SK-N-DZ (cell line): ENCODE data around the gene RFTN1.

Source experiments
- DNase-seq: peaks from one replicate; pipeline ENCODE4 v3.0.0-alpha.2; 2015; ENCODE audit warnings: low spot score

The RFTN1 gene

DNA sequence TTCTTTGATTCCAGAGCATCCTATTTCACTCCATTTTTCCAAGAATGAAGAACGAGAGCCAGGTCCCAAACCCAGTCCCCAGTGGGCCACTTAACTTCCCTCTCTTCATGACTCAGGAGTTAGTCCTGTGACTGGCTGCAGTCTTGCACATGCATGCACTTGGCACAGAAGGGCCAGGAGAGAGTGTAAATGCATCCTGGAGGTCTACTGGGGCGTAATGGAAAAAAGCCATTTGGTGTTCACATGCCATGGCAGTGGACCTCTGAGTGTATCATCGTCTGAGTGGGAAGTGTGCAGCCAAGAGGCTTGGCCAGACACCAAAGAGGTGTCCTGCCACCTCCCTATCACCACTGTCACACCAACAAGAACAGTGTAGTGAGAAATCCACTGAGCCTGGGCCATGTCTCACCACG, 15.1 kb upstream of the RFTN1 start:
- DNase-seq, result no peak

DNA sequence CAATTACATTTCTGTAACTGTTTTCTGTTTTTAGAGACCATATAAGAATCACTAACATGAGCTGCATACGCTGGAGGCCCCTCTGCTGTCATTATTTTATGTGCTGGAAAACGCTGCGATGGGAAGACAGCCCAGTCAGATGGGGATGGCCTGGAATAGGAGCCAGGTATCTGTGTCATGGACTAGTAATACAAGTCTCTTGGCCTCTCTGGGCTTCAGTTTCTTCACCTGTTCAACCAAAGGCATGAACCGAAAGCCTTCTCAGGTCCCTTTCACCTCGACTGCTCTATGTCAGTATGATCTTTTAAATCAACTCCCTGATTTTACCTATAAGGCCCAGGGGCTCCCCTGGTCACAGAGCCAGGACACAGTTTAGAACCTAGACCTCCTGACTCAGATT, 14.6 kb upstream of the RFTN1 start:
- no peak for DNase-seq

DNA sequence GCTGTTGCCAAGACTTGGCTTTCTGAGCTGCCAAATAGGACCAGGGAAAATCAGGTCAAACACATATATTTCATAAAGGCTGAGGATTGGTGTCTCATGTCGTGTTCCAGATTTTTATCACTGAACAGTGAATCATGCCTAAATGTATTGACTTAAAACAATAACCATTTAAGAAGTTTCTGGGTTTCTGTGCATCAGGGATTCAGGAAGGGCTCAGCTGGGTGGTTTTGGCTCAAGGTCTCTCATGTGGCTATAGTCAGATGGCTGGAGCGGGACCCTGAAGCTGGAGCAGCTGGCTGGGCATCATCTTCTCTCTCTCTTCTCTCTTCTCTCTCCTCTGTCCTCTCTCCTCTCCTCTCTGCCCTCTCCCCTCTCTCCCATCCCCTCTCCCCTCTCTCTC, 10.7 kb upstream of the RFTN1 start:
- DNase-seq, result no peak

DNA sequence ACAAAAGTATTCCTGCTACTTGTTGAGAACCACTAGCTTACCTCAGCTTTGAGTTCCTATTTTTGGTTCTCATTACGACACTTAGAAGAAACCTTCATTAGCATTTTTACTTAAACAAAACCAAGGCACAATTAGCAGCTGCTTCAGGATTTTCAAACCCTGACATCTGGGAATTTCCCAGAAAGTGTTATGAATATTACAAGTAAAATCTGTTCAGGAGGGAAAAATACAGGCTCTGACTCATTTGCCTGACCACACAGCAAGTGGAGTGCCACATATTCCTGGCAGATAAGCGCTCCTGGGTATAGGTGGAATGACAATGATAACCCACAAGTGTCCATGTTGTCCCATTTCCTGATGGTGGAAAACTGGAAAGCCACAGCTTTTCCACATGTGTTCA, 10.3 kb upstream of the RFTN1 start:
- no peak for DNase-seq

DNA sequence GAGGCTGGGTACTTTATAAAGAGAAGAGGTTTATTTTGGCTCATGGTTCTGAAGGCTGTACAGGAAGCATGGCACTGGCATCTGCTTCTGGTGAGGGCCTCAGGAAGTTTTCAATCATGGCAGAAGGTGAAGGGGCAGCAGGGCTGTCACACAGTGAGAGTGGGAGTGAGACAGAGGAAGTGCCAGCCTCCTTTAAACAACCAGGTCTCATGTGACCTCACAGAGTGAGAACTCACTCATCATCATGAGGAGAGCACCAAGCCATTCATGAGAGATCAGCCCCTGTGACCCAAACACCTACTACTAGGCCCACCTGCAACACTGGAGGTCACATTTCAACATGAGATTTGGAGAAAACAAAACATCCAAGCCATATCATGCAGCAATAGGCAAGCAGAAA, 9.3 kb upstream of the RFTN1 start:
- DNase-seq, result no peak

DNA sequence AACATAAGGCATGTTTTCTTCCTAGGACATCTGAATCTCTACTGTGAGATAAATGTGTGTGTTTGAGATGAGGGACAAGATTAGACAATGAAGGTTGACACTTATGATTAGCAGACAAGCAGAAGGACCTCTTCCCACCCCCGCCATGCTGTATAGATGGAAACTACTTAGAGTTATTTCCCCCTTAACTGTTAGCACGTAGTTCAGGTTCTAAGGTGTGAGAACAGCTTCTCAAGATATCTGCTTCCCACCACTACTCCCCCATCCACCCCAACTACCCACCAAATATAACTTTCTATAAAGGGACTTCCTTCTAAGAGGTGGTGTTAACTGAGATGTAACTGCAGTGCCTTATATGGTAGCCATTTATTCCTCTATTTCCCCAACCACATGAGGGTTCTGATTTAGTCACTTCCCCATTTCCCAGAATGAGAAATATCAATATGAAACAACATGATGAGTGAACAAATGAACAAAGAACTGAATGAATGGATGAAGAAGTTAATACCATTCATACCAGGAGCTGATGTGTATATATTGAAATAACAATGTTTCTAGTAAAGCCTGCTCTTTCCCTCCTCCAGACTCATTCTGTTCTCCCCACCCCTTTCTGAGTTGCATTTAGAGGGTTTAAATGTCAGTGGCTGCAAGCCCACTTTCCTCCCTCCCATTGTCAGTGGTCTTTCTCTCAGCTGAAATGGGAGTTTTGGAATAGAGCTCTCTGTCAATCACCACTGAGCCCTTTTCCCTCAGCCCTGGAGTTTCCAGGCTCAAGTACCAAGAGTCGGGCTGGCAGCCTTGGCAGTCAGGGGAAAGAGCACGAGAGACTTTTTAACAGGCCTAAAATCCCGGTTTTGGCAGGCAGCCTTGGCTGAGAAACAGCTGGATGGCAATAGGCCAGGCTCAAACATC, 7.7 kb upstream of the RFTN1 start:
- DNase-seq, result no peak

DNA sequence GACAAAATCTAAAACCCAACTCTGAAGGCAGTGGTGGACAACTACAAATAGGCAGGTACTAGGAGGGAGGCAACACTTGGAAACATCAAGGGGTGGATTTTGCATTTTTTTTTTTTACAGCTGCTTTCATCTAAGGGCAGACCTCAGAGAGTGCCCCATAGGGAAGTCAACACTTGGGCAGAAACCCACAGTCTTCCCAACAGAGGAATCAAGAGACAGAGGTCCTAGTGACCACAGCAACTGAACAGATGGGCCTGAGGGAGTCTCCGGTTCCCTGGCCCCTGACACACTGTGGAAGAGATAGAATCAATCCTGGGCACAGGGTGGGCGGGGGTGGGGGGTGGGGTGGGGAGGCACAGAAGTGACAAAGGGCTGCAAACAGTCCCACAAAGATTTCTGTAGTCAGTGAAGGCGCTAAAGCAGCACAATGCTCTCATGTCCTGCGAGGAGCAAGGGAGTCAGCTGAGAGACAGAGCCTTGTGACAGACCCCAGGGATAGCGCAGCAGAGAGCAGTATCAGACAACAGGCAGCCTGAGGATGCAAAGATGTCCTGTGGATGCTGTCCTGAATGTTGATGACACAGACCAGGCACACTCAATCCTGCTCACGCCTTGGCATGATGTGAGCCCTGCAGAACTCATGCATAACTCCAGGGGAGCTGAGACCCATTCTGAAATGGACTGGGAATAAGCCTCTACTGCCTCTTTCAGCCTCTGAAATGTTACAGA, 6.9 kb upstream of the RFTN1 start:
- DNase-seq, result peak; percentile 90

DNA sequence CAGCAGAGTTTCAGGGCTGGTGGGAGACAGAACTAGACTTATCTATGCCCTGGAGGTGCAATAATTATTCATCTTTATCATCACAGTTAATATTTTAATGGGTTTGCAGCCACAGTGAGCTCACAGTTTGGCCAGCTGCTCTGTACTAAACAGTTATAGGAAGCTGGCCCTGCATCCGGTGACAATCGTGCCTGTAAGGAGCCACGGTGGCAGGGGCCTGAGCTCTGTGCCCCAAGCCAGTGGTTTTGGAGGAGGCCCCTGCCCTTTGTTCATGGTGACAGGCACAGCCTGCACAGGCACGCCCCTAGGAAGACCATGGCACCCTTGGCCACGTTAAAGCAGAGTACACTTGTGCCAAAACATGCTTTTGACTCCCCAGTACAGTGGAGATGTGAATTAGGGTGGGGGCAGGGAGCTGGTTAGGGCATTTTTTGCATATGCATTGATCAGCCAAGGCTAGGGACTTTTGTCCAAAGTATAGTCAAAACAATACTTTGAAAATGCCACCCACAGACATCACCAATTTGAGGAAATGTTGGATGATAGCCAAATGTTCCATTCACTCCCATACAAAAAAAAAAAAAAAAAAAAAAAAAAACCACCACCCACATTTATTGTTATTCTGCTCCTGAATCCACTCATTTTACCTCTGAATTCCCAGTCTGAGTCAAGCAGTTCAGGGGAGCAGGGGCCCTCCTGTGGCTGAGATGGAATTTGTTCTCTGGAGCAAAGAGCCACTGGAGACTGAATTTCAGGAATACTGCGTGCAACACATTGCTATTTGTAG, 3.4 kb upstream of the RFTN1 start:
- DNase-seq, result peak; percentile 67

DNA sequence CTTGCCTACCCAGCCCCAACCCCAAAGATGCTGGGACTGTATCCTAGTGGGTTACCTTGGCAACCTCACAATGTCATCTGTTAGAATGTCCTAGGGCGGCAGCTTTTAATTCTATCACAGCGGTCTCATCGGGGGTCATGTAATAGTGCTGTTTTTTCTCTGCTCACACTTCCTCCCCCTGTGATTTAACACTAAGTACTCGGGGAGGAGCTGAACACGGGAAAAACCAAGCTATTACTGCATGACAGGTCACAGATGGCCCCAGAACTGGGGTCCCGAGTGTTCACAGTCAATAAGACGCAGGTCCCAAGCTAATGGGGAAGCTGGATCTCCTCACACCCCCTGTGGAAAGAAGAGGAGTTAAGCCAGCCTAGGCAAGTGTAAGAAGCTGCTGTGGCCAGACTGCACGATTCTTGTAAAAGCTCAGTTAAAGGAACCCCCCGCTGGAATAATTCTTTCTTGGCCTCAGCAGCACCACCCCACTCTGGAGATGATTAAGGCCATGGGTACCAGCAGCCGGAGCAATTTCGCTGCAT, 2.5 kb upstream of the RFTN1 start:
- peak; percentile 78 for DNase-seq

DNA sequence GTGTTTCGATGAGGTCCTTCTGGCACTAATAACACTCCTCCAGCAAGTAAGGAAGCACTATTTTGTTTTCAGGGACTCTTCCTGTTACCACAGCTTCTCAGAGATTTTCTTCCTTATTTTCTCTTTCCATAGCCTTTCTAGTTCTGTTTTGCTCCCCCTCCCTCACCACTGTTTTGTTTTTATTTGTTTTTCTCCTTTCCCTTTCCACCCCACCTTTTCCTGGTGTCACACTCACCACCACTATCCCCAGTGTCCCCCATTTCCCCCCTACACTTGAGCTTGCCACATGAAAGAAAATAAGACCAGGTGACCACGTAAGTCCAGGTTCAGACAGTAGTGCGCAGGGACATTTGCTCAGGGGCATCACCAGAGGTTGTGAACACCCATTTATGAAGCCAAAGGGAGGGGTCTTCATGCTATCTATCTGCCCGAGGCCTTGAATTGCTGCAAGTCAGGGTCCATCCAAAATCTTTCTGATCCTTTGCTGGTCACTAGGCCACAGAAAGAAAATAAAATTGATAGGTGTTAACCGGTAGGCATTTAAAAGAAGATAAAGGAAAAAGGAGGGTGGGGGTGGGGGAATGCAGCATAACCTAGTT, 1.4 kb upstream of the RFTN1 start:
- no peak for DNase-seq

DNA sequence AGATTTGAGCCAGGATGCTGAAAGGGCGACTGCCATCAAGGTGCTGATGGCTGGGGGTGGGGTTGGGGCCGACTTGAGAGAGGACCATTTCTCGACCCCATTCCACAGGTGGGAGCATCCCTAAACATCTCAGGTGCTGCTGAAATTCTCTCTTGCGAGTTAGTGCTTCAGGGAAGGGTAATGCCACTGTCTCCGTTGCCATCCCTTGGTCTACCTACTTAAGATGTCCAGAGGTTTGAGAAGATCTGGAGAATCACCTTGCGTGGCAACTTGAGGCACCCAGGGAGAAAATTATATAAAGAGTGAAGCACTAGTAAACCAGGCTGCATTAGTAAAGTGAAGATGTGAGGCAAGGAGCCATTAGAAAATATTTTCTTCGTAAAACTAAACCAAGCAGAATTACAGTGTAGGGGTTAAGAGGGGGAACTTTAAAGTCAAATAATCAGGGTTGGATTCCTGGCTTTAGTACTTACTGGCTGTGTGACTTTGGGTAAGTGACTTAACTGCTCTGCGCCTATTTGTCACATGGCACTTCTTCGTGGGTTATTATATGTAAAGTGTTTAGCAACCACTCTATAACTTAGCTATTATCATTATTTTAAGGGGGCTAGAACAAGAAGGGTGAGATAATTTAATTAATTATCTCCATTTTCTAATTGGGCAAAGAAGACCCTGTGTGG, 662 bp upstream of the RFTN1 start:
- no peak for DNase-seq

DNA sequence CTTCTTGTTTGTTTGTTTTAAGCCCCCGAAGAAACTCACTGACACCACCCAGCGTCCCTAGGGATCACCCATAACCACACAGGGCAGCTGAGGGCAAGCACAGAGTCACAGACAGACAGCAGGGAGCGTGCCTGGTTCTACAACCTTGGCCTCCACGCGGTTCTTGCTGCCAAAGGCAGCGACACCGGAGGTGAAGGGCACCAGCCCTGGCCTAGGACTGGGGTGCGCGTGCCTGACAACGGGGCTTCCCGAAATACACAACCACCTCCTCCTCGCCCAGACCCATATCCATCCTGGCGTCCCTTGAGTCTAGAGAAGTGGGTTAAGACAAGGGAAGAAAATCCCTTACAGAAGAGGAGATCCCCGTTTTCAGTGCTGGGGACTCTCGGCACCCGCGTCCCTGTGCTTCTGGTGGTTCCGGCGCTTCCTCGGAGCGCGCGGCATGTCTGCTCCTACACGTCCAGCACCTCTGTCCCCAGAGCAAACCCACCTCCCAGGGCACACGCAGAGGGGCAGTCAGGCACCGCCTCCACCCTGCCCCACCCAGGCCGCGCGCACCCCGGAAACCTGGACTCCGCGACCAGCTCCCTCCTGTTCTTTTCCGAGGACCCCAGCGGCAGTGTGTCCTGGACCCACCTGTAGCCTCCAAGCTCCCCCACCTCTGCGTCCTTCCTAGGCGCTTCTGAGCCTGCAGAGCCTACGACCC, 911 bp downstream of the RFTN1 start:
- no peak for DNase-seq

DNA sequence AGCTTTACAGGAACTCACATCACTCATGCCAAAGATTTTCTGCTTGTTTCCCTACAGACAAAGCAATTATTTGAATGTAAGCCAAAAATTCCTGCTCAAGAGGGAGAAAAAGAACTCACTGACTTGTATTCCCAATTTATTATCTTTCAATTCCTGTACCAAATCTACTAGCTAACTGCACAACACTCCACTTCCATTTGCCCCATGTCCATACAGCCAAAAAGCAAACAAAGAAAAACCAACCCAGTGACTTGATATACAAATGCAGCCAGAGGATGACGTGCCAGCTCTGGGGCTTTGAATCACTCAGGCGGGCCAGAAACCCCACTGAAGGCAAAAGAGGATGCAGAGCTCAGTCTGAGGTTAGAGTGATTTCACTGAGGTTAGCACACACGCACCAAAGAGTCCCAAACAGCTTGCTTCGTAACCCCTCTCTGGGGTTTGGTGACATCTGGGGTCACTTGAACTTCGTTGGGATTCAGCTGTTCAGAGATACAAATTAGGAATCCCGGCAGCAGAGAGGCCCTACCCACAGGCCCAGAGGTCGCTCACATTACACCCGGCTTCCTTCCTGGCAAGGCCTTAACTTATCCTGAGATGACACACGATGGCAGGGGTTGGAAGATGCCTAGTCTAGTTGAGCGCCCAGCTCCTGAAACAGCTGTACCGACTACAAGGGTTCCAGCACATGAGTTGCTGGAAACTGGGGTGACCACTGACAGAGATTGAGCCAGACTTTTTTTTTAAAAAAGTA, 1.6 kb downstream of the RFTN1 start:
- no peak for DNase-seq

DNA sequence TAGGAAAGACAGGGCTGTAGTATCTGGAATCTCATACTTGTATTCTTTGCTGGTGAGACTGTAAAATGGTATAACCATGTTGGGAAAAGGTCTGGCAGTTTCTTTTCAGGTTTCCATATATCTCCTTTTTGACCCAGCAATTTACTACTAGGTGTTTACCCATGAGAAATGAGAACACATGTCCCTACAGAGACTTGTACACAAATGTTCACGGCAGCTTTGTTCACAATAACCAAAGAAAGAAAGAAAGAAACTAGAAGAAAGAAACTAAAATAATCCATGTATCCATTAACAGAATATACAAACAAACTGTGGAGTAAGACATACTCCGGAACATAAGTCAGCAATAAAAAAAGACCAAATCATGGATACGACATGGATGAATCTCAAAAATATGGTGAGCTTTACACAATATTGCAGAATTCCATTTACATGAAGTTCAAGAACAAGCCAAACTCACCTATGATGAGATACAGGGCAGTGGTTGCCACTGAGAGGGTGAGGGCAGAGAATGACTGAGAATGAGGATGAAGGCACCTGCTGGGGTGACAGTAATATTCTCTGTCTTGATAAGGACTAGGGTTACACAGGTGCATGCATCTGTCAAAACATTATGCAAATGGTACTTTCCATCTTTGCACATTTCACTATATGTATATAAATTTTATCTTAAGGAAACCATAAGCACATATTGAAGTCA, 2.7 kb downstream of the RFTN1 start:
- DNase-seq, result no peak

DNA sequence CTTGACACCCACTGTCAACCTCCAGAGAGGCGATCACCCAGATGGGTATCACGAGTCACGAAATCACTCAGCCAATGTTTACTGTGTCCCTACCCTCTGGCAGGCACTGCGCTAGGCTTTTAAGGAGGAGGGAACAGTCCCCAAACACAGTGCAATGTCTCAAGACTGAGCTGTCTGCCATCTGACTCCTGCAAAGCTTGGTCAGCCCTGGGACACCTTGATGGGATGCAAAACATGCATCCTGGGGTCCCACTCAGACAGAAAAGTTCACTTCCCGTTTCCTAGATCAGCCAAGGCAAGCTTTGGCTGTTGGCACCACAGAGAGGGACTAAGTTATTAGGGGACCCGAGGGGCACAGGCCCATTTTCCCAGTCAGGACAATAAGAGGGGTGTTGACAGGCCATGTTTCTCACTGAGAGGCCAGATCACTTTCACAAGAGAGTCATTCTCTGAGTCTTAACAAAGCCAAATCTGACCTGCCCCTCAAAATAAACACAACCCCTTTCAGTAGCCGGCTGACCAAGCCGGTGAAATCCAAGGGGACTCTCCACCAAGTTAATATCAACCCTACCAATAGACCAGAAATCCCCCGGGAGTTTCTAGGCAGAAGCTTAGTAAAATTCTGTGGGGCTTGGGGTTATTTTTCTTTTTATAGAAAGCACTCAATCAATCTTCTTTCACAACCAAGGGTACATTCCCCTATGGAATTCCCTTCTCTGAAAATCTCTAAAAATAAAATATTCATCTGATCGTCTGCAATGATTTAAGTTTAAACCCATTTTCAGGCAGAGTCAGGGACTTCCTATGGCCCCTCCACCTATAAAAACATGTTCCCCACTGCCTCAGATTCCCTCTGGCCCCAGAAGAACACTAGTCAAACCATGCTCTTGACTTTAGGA, 3.5 kb downstream of the RFTN1 start:
- DNase-seq, result no peak

DNA sequence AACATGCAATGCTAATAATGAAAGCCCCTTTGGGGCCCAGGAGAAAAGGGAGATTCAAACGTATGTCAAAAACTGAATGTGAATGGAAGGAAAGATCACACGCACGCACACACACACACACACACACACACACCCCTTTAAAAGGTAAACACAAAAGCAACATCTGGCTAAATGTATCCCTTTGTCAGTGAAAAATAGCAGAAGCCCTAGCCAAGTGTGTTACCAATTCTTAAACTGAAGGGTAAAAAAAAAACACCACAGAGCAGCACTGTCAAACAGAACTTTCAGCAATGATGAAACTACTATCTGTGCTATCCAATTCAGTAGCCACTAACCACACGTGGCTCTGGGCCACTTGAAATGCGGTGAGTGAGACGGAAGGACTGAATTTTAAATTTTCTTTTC, 4.9 kb downstream of the RFTN1 start:
- DNase-seq, result no peak

DNA sequence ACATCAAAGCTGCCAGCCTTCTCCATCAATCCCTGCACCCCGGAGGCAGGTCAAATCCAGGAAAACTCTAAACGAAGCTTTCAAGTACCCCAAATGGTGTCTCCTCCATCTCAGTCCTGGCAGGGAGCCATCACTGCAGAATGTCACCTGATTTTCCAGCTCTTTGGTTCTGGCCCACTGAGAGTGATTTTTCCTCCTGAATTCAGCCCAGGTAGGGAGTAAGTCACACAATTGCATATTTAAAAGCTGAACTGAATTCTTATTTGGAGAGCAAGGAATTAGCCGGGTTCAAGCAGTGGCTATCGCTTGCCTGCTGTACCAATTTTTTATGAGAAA, 5.3 kb downstream of the RFTN1 start:
- no peak for DNase-seq
